ENCODE measurements around the gene TJP1.
"Not testable (repeated sequence)": the region's sequence is repeated elsewhere in the genome, so short reads cannot be mapped to it uniquely, and the experiment has no call there.

Gene TJP1

DNA sequence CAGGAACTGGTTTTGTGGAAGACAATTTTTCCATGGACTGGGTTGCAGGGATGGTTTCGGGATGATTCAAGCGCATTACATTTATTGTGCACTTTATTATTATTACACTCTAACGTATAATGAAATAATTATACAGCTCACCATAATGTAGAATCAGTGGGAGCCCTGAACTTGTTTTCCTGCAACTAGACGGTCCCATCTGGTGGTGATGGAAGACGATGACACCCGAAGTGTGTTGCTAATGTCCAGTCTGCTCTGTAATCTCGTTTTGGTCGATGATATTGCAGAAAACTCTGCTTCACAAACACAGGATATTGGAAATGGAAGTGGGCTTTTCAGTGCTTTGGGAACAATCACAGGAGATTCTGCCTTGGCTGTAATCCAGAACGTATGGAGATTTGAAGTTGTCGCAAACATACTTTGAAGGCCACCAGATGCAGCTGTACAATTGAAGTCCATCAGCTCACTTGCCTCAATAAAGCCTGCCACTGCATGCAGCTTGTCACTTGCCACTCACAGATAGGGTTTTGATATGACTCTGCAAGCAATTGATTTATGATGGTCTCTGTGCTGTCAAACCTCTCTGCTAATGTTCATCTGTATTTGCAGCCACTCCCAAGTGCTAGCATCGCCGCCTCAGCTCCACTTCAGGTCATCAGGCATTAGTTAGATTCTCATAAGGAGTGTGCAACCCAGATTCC is 141.7 kb downstream of the TJP1 start:
- DNase-seq, result no peak

DNA sequence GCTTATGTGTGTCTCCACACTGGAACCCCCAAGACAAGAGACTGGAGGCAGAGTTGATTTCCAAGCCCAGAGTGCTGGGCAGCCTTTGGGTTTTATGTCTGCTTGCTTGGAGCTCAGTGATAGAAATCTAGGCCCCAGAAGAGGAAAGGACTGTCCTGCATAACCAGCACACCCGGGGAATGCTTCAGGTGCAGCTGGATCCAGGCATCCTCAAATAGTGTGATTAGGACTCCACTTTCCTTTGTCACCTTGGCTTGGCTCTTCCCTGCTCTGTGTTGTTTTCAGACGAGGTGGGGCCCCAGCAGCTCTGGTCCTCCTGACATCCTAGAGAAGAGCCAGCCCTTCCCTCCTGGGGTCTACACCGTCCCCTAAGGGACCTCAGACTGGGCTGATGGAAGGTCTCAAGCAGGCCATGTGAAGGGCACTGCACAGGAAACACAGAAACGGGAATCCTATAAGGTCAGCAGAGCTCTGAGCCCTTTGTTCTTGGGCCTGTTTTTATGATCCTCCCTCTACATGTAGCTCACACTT is 143.7 kb downstream of the TJP1 start:
- DNase-seq, result no peak

DNA sequence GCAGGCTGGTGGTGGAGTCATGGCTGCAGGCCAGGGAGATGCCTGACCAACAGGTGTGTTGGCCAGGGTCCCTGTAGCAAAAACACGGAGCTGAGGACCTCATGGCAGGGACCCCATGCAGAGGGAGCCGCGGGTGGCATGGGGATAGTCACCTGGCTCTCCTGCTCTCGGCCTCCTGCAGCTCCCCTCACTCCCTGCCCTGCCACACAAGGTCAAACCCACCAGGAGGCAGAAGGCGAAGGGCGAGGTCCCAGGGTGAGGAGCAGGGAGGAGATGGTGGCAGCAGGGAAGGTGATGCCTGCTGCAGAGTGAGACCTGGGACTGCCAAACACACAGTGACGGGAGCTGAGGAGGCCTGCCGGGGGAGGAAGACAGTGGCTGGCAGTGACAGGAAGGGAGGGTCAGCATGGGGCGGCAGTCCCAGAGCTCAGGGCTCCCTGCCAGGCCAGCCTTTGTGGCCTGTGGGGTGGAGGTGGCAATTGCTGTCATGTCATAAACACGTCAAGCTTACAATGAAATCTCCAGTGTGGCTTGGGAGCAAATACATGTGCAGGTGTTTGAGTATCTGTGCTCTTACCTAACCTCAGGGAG is 144.3 kb downstream of the TJP1 start:
- DNase-seq, result no peak

DNA sequence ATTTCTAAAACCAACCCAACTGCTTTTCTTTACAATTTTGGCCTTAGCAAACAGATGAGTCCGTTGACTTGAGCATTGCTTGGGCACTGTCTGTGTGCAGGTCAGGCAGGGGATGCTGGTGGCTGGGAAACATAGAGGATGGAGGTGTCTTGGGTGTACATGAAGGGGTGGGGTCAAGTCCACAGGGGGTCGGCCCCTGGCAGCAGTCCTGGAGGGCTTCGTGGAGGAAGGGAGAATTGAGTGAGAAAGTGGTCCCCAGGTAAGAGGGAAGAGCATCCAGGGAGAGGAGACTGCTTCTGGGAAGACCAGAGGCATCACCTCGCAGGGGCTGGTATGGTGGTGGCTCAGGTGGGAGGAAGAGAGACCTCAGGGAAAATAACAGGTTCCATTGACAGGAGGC is 144.8 kb downstream of the TJP1 start:
- DNase-seq, result no peak

DNA sequence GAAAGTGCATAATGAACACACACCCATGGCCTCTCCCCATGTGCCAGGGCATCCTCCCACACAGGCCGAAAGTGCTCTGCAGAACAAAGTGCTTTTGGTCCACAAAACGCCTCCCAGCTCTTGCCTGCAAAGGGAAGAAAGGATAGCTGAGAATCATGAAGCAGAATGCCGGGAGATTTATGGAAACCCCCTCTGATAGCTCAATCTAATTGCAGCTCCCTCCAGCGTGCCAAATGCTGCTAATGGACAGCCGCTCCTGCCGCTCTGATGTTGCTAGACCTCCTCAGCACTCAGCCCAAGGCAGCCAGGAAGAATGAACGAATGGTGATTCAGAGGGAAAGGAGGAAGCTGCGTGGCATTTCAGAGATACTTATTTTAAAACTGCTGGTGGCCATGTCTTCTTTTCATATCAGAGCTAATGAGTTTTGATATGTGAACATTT is 145.3 kb downstream of the TJP1 start:
- no peak for DNase-seq

DNA sequence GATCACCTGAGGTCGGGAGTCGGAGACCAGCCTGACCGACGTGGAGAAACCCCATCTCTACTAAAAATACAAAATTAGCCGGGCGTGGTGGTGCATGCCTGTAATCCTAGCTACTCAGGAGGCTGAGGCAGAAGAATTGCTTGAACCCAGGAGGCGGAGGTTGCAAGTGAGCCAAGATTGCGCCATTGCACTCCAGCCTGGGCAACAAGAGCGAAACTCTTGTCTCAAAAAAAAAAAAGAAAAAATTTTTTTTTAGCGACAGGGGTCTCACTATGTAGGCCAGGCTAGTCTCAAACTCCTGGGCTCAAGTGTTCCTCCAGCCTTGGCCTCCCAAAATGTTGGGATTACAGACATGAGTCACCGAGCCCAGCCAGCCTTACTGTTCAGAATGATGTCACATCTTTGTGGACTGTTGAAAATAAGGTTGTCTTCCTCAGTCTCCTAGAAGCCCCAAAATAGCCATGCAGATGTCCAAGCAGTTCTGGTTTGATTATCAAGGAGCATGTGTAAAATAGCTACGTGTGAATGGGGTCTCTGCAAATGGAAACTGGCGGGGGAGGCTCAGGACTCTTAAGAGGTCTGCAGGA is 145.8 kb downstream of the TJP1 start:
- not testable (repeated sequence) for DNase-seq

DNA sequence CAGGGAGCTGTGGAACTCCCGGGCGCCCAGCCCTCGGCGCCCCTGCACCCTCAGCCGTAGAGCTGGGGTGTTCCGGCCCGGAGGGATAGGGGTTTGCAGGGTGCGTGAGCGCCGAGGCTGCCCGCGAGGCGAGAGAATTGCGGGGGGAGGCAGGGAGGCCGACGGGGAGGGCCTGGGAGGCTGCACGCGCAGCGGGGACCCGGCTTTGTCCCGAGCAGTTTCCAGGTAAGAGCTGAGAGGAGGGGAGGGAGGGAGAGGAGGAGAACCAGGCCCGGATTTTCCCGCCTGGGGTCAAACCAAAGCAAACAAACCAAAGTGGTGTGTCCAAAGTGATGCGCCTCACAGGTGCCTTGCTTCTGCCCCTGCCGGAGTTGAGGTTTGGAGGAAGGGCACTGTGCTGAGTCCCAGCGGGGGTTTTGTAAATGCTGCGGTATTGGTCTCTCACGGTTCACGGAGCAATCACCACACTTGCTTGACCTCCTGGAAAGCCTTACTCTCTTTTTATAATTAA is 146.4 kb downstream of the TJP1 start:
- no peak for DNase-seq

DNA sequence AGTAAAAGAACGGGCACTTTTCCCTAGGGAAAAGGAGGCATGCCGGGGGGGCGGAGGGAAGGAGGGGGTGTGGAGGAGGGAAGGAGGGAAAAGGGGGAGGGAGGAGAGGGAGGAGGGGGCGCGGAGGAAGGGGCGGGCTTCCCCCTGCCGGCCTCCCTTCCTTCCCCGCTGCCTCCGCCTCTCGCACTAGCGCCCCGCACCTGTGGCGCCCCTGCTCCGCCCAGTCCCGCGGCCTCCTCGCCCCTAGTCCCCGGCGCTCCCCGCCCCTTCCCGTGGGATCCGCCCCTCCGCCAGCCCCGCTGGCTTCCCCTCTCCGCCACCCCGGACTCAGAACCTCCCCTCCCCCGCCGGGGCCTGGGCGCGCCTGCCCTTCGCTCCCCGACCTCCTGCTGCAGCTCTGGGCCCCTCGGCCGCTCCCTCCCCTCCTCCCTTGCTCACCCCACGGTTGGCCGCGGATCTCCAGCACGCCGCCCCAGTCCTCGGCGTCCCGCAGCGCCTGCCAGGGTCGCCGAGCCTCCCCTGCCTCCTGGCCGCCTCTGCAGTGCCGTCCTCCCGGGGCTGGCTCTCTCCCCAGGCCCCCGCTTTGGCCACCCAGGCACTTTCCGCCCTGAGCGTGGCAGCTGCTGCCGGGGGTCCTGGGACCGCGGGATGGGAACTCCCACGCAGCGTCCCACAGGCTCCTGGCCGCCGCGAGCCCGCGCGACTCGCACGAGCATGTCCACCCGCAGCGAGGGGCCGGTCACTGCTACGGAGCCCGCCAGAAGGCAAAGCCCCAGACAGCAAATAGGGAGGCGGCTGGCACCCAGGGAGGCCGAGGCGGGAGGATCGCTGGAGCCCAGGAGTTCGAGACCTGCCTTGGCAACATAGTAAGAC is 147.4 kb downstream of the TJP1 start:
- DNase-seq, result no peak

DNA sequence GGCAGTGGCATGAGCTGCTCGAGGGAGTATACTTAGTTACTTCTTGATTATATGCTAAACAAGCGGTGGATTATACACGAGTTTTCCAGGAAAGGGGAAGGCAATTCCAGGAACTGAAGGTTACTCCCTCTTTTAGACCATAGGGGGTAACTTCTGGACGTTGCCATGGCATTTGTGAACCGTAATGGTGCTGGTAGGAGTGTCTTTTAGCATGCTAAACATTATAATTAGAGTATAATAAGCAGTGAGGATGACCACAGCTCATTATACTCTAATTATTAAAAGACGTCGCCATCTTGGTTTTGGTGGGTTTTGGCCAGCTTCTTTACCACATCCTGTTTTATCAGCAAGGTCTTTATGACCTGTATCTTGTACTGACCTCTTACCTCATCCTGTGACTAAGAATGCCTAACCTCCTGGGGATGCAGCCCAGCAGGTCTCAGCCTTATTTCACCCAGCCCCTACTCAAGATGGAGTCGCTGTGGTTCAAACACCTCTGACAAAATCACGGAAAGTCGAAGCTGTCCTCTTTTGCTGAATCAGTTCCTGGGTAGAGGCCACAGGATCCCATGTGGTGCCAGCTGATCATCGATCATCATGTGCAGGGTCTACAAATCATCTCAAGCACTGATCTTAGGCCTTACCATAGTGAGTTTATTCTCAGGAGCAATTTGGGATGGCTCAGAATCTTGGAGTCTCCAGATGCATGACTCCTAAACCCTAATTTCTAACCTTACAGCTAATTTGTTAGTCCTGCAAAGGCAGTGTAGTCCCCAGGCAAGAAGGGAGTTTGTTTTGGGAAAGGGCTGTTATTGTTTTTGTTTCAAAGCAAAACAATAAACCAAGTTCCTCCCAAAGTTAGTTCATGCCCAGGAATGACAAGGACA is 149.1 kb downstream of the TJP1 start:
- no peak for DNase-seq

DNA sequence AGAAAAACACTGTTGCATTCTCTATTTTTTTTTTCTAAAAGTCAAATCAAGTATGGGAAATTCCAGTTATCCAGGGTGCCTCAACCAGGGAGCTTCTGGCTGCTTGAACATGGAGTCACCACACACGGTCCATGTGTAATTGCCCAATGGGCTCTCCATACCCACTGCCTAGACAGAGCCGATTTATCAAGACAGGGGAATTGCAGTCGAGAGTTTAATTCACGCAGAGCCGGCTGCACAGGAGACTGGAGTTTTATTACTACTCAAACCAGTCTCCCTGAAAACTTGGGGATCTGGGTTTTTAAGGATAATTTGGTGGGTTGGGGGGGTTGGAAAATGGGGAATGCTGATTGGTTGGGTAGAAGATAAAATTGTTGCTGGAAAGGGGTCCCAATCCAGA is 149.8 kb downstream of the TJP1 start:
- no peak for DNase-seq

DNA sequence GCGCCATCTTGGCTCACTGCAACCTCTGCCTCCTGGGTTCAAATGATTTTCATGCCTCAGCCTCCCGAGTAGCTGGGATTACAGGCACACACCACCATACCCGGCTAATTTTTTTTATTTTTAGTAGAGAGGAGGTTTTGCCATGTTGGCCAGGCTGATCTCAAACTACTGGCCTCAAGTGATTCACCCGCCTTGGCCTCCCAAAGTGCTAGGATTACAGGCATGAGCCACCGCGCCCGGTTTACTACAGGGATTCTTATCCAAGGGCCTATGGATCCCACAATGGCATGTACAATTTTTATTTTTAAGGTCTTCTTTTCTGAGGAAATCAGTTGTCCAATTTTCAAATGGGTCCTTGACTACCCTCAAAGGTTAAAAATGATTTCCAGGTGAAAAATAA is 150.2 kb downstream of the TJP1 start:
- DNase-seq, result not testable (repeated sequence)

DNA sequence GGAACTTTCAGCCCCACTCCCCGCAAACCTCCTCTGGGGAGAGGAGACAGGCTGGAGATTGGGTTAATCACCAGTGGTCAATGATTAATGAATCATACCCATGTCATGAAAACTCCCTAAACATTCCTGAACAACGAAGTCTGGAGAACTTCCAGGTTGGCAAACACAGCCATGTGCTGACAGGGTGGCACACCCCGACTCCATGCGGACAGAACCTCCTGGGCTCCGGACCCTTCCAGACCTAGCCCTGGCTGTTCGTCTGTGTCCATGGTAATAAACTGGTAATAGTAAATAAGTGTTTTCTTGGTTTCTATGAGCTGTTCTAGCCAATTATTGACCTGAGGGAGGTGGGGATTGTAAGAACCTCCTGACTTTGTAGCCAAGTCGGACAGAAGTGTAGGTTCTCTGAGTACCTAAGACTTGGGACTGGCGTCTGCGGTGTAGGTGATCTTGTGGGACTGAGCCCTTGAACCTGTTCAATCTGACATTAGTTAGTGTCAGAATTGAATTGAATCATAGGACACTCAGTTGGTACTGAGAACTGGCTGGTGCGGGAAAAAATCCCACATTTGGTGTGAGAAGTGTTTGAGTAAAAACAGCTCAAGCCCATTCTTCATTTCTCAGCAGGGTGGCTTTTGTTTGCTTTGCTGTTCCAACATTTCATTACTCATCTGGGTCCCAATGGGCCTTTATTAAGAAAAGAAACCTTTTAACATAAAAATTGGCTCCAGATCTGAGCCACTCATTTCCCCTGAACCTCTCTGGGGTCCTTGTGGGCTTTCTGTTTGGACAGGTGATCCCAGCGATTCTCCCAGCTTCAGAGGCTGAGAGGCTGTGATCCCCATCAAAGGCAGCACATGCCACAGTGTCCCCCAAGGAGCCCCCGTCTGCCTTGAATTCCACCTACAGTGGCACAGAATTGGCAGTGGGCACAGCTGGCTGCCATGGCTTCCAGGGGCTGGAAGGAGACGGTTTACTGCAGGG is 151.0 kb downstream of the TJP1 start:
- DNase-seq, result no peak

DNA sequence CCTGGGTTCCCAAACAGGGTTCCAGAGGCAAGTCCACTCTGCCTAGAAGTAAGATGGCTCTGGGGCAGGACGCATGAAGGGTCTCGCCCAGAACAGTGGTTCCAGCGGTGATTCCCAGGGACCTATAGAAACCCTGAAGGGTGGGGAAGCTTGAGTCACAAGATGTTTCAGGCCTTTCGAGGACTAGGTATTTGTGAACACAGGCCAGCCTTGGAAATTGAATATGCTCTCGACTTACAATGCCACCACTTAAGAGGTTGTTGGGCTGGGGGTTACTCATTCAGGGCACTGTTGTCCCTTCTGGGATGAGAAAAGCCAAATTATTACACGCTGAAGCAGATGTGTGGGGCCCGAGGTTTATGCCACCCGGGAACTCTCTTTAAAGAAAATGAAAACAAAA is 152.0 kb downstream of the TJP1 start:
- no peak for DNase-seq

DNA sequence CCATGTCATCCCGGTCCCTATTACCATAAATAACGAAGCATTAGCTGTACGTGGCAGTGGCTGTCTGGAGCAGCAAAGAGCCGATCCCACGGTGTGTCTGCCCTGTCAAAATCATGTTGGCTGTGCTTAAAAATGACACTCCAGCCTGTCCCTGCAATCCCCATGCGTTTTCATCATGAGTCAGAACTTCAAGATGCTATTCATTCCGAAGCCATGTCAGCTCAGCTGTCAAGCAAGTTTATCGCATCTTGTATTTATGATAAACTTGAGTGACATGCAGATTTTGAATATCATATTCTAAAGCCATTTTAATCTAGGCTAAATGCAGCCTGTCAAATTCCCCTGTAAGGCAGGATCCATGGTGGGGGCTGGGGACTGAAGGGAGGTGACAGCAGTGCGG is 152.4 kb downstream of the TJP1 start:
- no peak for DNase-seq

DNA sequence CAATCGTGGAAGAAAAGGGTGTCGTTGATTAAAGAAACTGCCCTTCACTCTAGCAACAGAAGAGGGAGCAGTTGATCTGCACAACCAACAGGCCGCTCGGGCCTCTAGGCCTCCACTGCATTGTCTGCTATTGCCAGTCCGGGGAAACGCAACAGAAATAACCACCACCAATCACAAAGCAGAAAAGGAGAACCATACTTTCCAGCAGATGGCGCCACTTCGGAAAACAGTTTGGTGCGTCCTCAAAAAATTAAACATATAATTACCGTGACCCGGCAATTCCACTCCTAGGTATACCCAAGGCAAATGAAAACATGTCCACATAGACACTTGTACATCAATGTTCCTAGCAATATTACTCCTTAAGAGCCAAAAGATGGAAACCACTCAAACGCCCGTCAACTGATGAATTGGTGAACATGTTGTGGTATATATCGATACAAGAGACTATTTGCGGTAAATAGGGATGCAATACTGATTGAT is 154.1 kb downstream of the TJP1 start:
- DNase-seq, result peak; percentile 26 to 32

DNA sequence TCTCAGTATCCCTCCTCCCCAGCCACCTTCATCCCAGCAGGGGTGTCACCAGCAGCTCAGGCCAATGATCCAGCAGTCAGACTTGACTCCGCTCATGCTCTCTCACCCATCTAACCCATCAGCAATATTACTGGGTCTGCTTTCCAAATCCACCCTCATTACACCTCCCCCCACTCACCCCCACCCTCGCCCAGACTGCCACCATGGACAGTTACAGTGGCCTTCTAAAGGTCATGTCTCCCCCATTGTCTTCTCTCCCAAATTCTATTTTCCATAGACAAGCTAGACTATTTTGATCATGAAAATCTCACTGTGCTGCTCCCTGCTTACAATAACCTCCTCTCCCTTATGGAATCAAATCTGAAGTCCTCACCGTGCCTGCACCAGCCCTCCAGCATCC is 156.0 kb downstream of the TJP1 start:
- DNase-seq, result no peak

DNA sequence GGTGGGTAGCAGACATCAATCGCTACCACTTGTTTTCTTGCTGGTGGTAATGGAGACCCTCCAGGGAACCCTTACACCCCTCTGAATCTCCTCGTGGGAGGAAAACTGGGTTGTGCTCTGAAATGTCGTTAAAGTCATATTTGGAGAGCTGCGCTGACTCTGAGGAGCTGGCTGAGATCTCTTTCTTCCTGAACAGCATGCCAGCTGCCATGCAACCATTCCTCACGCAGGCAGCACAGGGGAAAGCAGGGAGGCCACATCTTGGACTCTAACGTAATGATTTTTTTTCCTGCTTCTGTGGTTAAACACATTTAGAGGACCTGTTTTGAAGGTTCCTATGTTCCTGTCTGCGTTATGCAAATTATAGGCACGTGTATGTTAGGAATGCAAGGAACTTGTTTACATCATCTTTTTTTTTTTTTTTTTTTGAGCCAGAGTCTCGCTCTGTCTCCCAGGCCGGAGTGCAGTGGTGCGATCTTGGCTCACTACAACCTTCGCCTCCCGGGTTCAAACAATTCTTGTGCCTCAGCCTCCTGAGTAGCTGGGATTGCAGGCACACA is 156.7 kb downstream of the TJP1 start:
- DNase-seq, result no peak

DNA sequence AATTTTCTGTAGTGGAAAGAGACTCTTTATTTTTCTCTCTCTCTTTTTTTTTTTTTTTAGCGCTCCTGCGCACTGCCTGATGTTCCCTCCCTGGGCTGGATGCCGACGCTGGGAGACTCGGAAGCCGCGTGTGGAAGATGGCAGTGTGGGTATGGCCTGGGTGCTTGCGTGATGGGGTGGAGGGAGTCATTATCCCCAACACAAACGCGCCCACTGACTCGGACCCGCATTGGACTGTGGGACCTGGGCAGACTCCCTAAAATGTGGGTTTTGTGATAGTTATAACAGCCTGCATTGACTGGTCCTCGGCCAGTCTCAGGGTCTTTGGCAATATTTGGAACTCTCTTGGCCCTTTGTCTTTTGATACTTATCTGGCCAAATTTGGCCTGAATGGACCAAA is 157.9 kb downstream of the TJP1 start:
- DNase-seq, result no peak

DNA sequence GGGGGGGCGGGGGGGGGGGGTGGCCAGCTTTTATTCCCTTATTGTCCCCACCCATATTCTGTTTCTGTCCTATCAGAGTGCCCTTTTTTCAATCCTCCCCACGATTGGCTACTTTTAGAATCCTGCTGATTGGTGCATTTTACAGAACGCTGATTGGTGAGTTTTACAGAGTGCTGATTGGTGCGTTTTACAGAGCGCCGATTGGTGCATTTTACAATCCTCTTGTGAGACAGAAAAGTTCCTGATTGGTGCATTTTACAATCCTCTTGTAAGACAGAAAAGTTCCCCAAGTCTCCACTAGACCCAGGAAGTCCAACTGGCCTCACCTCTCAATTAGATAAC is 164.8 kb downstream of the TJP1 start:
- not testable (repeated sequence) for DNase-seq
